T-helper 9 cell (primary cell): Measurements from ENCODE around the gene LGI2.

Experiments used
- DNase-seq: peaks from one replicate; pipeline ENCODE4 v3.0.0-alpha.2; 2020

LGI2 gene

GRCh38 chr4:24956763-24957162 is 74.0 kb downstream of the LGI2 start:
- no peak for DNase-seq

- DNase-seq: no peak
These were observed 74.7 kb downstream of the LGI2 start for GRCh38 chr4:24956091-24956490.

- DNase-seq: no peak
These were observed 78.1 kb downstream of the LGI2 start for GRCh38 chr4:24952667-24953066.

DNA sequence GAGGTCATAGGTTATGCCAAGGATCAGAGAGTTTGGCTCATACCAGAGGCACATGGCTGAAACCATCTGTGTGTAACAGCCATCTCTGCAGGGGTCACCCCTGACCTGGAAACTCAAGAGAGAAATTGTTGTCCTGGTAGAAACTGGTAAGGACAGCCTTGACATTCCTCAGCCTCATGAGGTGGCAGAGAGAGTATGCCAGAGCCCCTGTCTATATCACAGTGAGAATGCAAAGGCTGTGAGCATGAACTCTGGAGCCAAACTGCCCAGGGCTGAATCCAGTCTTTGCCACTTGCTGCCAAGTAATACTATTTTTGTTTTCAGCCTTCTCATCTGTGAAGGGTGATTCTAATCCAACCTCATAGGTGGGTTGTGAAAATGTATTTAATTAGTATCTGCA is 80.8 kb downstream of the LGI2 start:
- no peak for DNase-seq
